HG02571 (cell line): ENCODE measurements around the gene CISTR.
A peak's percentile ranks its signal among the peaks of the same experiment; 100 is the strongest.
"Not testable (repeated sequence)": the region's sequence is repeated elsewhere in the genome, so short reads cannot be mapped to it uniquely, and the experiment has no call there.

ENCODE experiments used
- ATAC-seq: cut with Tn5 transposase; IDR thresholded peaks from one replicate; pipeline ENCODE4 v1.9.1; 2021; ENCODE audit warnings: mild to moderate bottlenecking, moderate library complexity; ENCODE audit not compliant: unreplicated experiment

The CISTR gene

GRCh38 chr12:53765891-53766290 lies 14.1 kb upstream of the CISTR start:
- ATAC-seq: no peak

GRCh38 chr12:53764615-53765014 lies 12.8 kb upstream of the CISTR start:
- no peak for ATAC-seq

GRCh38 chr12:53762793-53763192 lies 11.0 kb upstream of the CISTR start:
- not testable (repeated sequence) for ATAC-seq

- no peak for ATAC-seq
Measured at GRCh38 chr12:53761306-53761705, 9.5 kb upstream of the CISTR start.

- no peak for ATAC-seq
Measured at GRCh38 chr12:53759261-53759660, 7.5 kb upstream of the CISTR start.

- no peak for ATAC-seq
Measured at GRCh38 chr12:53758730-53759103, 6.9 kb upstream of the CISTR start.

- no peak for ATAC-seq
Measured at GRCh38 chr12:53758081-53758729, 6.4 kb upstream of the CISTR start.

GRCh38 chr12:53757101-53757770 lies 5.5 kb upstream of the CISTR start:
- ATAC-seq: peak; percentile 68

- no peak for ATAC-seq
Measured at GRCh38 chr12:53756300-53757100, 4.7 kb upstream of the CISTR start.

- no peak for ATAC-seq
Measured at GRCh38 chr12:53755893-53756292, 4.1 kb upstream of the CISTR start.

- ATAC-seq: no peak
Measured at GRCh38 chr12:53755451-53755891, 3.7 kb upstream of the CISTR start.

GRCh38 chr12:53754633-53755264 lies 3.0 kb upstream of the CISTR start:
- no peak for ATAC-seq

GRCh38 chr12:53754188-53754585 lies 2.4 kb upstream of the CISTR start:
- ATAC-seq: no peak

- ATAC-seq: no peak
Measured at GRCh38 chr12:53752621-53753020, 842 bp upstream of the CISTR start.

GRCh38 chr12:53752192-53752601 lies 418 bp upstream of the CISTR start:
- no peak for ATAC-seq

GRCh38 chr12:53750812-53751335 lies 905 bp downstream of the CISTR start:
- ATAC-seq: no peak

- no peak for ATAC-seq
Measured at GRCh38 chr12:53749986-53750811, 1.6 kb downstream of the CISTR start.

- ATAC-seq: no peak
Measured at GRCh38 chr12:53748072-53748840, 3.5 kb downstream of the CISTR start.

GRCh38 chr12:53747095-53747494 lies 4.7 kb downstream of the CISTR start:
- no peak for ATAC-seq
